GM12891 (cell line): ENCODE results near the gene RECQL.

Source experiments
- PAX5 ChIP-seq: IDR thresholded peaks from 2 replicates; pipeline ENCODE4 v1.6.1; 2011; ENCODE audit warnings: low read length, moderate library complexity, mild to moderate bottlenecking; ENCODE audit not compliant: insufficient read depth, severe bottlenecking
- POLR2A ChIP-seq: IDR thresholded peaks from 2 replicates; pipeline ENCODE4 v1.6.1; 2011; ENCODE audit warnings: low read depth, low read length, control low read depth
- POLR2AphosphoS5 ChIP-seq: IDR thresholded peaks from 2 replicates; pipeline ENCODE4 v1.6.1; 2011; ENCODE audit warnings: low read depth, low read length, control low read depth
- POU2F2 ChIP-seq: IDR thresholded peaks from 2 replicates; pipeline ENCODE4 v1.6.1; 2011; ENCODE audit warnings: low read depth, mild to moderate bottlenecking, control low read depth, low read length, moderate library complexity
- SPI1 ChIP-seq: IDR thresholded peaks from 2 replicates; pipeline ENCODE4 v1.6.1; 2011; ENCODE audit warnings: low read depth, low read length, control low read depth
- TAF1 ChIP-seq: IDR thresholded peaks from 2 replicates; pipeline ENCODE4 v1.6.1; 2011; ENCODE audit warnings: low read depth, low read length, control low read depth

GRCh38 chr12:21483531-21483930 lies 17.9 kb downstream of the RECQL start:
- TF ChIP-seq POLR2A (no peak), SPI1 (no peak), POLR2AphosphoS5 (no peak), TAF1 (no peak), POU2F2 (no peak), PAX5 (no peak)
